ENCODE results near the gene BCL2. TPM values are rescaled to one million over a fixed set of nuclear protein-coding genes. Genes with fewer than 3 reads are reported as not detected.

BCL2 gene
- total RNA-seq, 1 experiment from 2014 or later = 1.3 TPM

DNA sequence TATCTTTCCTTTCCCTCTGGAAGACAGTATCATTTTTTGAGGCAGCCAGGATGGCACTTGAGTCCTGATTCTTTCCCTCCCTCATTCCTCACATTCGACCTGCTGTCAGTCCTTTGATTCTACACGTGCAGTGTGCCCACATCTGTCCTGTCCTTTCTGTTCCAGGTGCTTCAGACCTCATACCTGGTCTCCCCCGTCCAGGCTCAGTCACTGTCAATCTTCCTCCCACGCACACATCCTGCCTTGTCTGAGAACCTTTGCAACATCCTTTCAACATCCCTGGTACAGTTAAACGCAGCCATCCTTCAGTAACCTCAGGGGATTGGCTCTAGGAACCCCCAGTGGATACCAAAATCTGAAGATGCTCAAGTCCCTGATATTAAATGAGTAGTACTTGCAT lies 10.1 kb downstream of the BCL2 start:
- Histone ChIP-seq H3K79me2 (ENCODE audit: insufficient read depth, low read length) (no peaks in the 10 kb centered on the region; the same call in 1 of the 2 replicates), H2BK5ac (ENCODE audit: insufficient read length, low read length) (no peak overlapping the region), H3K4me1 (ENCODE audit: insufficient read depth, low read length) (no peaks in the 10 kb centered on the region; the same call in 1 of the 2 replicates), H4K5ac (ENCODE audit: insufficient read length, low read depth, low read length) (no peak overlapping the region), H3K4me2 (ENCODE audit: insufficient read depth, insufficient read length, low read length) (no peak overlapping the region), H3K23ac (ENCODE audit: insufficient read length, low read depth, low read length) (no peak overlapping the region), H4K8ac (replicated peaks; ENCODE audit: insufficient read length, low read depth, low read length) (no peak overlapping the region), H2BK15ac (ENCODE audit: low read depth, low read length) (no peak overlapping the region), H3K9me3 (ENCODE audit: control insufficient read depth, low read depth, low read length) (no peaks in the 10 kb centered on the region), H3K27me3 (ENCODE audit: insufficient read depth, low read length) (no peaks in the 10 kb centered on the region), H3K9ac (ENCODE audit: extremely low read depth, insufficient read length, low read length) (no peak overlapping the region), H4K91ac (ENCODE audit: insufficient read length, low read depth, low read length) (no peak overlapping the region), H4K20me1 (ENCODE audit: control insufficient read depth, insufficient read depth, insufficient read length) (no peaks in the 10 kb centered on the region), H3K56ac (ENCODE audit: insufficient read length, low read depth, low read length) (no peak overlapping the region), H3K27ac (ENCODE audit: insufficient read length, low read depth, low read length) (no peak overlapping the region), H2BK120ac (ENCODE audit: low read depth, low read length, poor library complexity, severe bottlenecking) (no peak overlapping the region), H3T11ph (ENCODE audit: low read length) (no peak overlapping the region), H2AK5ac (ENCODE audit: insufficient read length, low read length) (no peak overlapping the region), H3K18ac (ENCODE audit: insufficient read length, low read depth, low read length) (no peak overlapping the region), H3K4ac (ENCODE audit: low read depth, low read length) (no peak overlapping the region), H3K14ac (ENCODE audit: insufficient read depth, low read length) (no peak overlapping the region; the same call in 1 of the 2 replicates), H2AFZ (ENCODE audit: low read length) (no peak overlapping the region), H3K23me2 (ENCODE audit: insufficient read length, low read depth, low read length, poor library complexity, severe bottlenecking) (no peaks in the 10 kb centered on the region), H2BK20ac (ENCODE audit: low read depth, low read length, poor library complexity, severe bottlenecking) (no peak overlapping the region), H2BK12ac (ENCODE audit: insufficient read length, low read depth, low read length) (no peak overlapping the region), H3K79me1 (ENCODE audit: insufficient read depth, low read depth, low read length, poor library complexity, severe bottlenecking) (no peaks in the 10 kb centered on the region)
- H3K4me3 Mint-ChIP-seq = no peak overlapping the region
- TF ChIP-seq, protein P1, sequence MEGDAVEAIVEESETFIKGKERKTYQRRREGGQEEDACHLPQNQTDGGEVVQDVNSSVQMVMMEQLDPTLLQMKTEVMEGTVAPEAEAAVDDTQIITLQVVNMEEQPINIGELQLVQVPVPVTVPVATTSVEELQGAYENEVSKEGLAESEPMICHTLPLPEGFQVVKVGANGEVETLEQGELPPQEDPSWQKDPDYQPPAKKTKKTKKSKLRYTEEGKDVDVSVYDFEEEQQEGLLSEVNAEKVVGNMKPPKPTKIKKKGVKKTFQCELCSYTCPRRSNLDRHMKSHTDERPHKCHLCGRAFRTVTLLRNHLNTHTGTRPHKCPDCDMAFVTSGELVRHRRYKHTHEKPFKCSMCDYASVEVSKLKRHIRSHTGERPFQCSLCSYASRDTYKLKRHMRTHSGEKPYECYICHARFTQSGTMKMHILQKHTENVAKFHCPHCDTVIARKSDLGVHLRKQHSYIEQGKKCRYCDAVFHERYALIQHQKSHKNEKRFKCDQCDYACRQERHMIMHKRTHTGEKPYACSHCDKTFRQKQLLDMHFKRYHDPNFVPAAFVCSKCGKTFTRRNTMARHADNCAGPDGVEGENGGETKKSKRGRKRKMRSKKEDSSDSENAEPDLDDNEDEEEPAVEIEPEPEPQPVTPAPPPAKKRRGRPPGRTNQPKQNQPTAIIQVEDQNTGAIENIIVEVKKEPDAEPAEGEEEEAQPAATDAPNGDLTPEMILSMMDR (conservative IDR thresholded peaks at IDR 0.05) = no peak
- H3K4me1 Mint-ChIP-seq = no peaks in the 10 kb centered on the region
- H3K27me3 Mint-ChIP-seq (ENCODE audit: low read depth) = peaks cover 6% of the 10 kb centered on the region
- no peak overlapping the region for H3K27ac Mint-ChIP-seq
- no peak for DNase-seq
- no peaks in the 10 kb centered on the region for H3K9me3 Mint-ChIP-seq
- WGBS (ENCODE audit: extremely low coverage, insufficient read length, low lambda C conversion rate) = no CpG with 5 or more reads among the region's 5 CpGs
- no peaks in the 10 kb centered on the region for H3K36me3 Mint-ChIP-seq (ENCODE audit: insufficient read depth in 1 of 3, low read depth in 3 of 3)

Data from H9 (cell line).